ENCODE measurements around the gene HMX2.

HMX2 gene, protein sequence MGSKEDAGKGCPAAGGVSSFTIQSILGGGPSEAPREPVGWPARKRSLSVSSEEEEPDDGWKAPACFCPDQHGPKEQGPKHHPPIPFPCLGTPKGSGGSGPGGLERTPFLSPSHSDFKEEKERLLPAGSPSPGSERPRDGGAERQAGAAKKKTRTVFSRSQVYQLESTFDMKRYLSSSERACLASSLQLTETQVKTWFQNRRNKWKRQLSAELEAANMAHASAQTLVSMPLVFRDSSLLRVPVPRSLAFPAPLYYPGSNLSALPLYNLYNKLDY

GRCh38 chr10:123147635-123148413 is at the start of gene HMX2:
HMX2 (plus strand) TSS chr10:123148136; CDS start chr10:123148379, 243 bp downstream.
- no peak for DNase-seq (ENCODE audit: low read depth)

GRCh38 chr10:123100030-123100762 is 47.7 kb upstream of the HMX2 start:
- no peak for DNase-seq (ENCODE audit: low read depth)

GRCh38 chr10:123101872-123102271 is 46.1 kb upstream of the HMX2 start:
- DNase-seq (ENCODE audit: low read depth) = no peak

GRCh38 chr10:123102673-123103072 is 45.3 kb upstream of the HMX2 start:
- DNase-seq (ENCODE audit: low read depth) = no peak

- no peak for DNase-seq (ENCODE audit: low read depth)
These were observed 44.0 kb upstream of the HMX2 start for GRCh38 chr10:123103944-123104343.

GRCh38 chr10:123109466-123109865 is 38.5 kb upstream of the HMX2 start:
- DNase-seq (ENCODE audit: low read depth) = no peak

GRCh38 chr10:123117644-123118417 is 30.1 kb upstream of the HMX2 start:
- no peak for DNase-seq (ENCODE audit: low read depth)

- no peak for DNase-seq (ENCODE audit: low read depth)
These were observed 28.9 kb upstream of the HMX2 start for GRCh38 chr10:123119081-123119480.

DNA sequence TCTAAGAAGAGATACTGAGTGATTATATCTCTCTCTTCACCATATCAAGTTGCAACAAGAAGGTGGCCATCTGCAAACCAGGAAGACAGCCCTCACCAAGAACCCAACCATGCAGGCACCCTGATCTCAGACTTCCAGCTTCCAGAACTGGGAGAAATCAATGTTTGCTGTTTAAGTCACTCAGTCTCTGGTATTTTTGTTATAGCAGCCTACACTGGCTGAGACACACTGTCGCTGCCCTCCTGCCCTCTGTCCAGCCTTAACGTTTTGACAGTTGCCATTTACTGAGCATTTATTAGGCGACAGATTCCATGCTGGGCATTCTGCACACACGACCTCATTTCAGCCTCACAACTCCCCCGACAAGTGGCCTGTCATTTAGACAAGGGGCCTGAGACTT is 21.7 kb upstream of the HMX2 start:
- DNase-seq (ENCODE audit: low read depth) = no peak

GRCh38 chr10:123129618-123130271 is 18.2 kb upstream of the HMX2 start:
- DNase-seq (ENCODE audit: low read depth) = no peak

GRCh38 chr10:123132576-123133477 is 15.1 kb upstream of the HMX2 start:
- DNase-seq (ENCODE audit: low read depth) = peak; percentile 74

- no peak for DNase-seq (ENCODE audit: low read depth)
These were observed 14.2 kb upstream of the HMX2 start for GRCh38 chr10:123133541-123134342.

- no peak for DNase-seq (ENCODE audit: low read depth)
These were observed 13.5 kb upstream of the HMX2 start for GRCh38 chr10:123134343-123134914.

- DNase-seq (ENCODE audit: low read depth) = no peak
These were observed 13.0 kb upstream of the HMX2 start for GRCh38 chr10:123134915-123135414.

GRCh38 chr10:123135415-123136141 is 12.4 kb upstream of the HMX2 start, which contains the start of gene HMX3:
HMX3 (plus strand) TSS chr10:123135970; CDS start chr10:123136051, 81 bp downstream.
- no peak for DNase-seq (ENCODE audit: low read depth)

GRCh38 chr10:123136221-123136805 is 11.6 kb upstream of the HMX2 start:
- DNase-seq (ENCODE audit: low read depth) = no peak

- DNase-seq (ENCODE audit: low read depth) = no peak
These were observed 10.9 kb upstream of the HMX2 start for GRCh38 chr10:123136806-123137642.
